ENCODE data around the gene AATK. TPM values are rescaled to one million over a fixed set of nuclear protein-coding genes. Genes with fewer than 3 reads are reported as not detected.

Gene AATK
- total and polyA plus RNA-seq, 2 of the 4 experiments (the other 2 are of a cell fraction): under 0.01 to 0.21 TPM

DNA sequence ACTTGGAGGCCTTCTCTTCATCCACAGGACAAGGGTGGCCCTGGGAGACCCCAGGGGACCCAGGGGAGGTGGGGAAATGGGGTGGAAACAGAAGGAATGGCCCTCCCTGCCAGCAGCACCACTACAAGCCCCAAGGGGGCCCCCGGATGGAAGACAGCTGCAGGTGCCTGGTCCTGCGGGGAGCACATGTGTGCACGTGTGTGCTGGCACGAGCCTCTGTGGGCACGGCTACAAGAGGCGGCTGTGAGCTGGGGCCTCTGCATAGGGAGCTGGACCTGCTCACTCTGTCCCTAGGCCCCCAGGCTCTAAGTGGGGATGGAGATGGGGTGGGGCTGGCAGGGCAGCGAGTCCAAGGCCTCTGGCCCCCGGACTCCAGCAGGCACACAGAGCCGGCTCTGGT is 13.2 kb upstream of the AATK start:
- DNase-seq: no peak
- Histone ChIP-seq H3K27ac (ENCODE audit: insufficient read depth, low read length) (no peak overlapping the region), H2BK15ac (ENCODE audit: low read depth, low read length) (no peak overlapping the region), H4K91ac (ENCODE audit: insufficient read depth, low read depth, low read length) (no peak overlapping the region), H3K9me3 (ENCODE audit: control insufficient read depth, insufficient read depth, low read length) (no peaks in the 10 kb centered on the region), H2BK5ac (ENCODE audit: low read depth, low read length, poor library complexity, severe bottlenecking) (no peak overlapping the region), H3K36me3 (ENCODE audit: control insufficient read depth, insufficient read depth, low read length) (no peaks in the 10 kb centered on the region), H3K27me3 (ENCODE audit: control insufficient read depth, insufficient read depth, low read length) (peaks cover 2% of the 10 kb centered on the region; the same call in 1 of the 2 replicates), H2BK120ac (ENCODE audit: low read depth, low read length) (no peak overlapping the region), H3K18ac (ENCODE audit: low read depth, low read length) (no peak overlapping the region), H3K4me2 (ENCODE audit: low read depth, low read length) (no peak overlapping the region), H2AFZ (replicated peaks; ENCODE audit: low read length, poor library complexity) (no peak overlapping the region), H2BK20ac (ENCODE audit: low read depth, low read length) (no peak overlapping the region), H3K9me1 (ENCODE audit: insufficient read depth, low read length) (no peaks in the 10 kb centered on the region), H4K8ac (ENCODE audit: low read depth in 2 of 2, low read length in 2 of 2) (no peak overlapping the region), H3K79me1 (ENCODE audit: low read depth in 1 of 2, low read length in 2 of 2) (no peaks in the 10 kb centered on the region), H3K4me3 (ENCODE audit: insufficient read depth, low read depth, low read length) (no peak overlapping the region), H4K20me1 (ENCODE audit: insufficient read depth, low read length) (no peaks in the 10 kb centered on the region), H3K14ac (replicated peaks; ENCODE audit: low read depth, low read length) (no peak overlapping the region), H3K4ac (ENCODE audit: low read depth, low read length) (no peak overlapping the region), H3K23ac (ENCODE audit: low read depth, low read length) (no peak overlapping the region), H3K56ac (ENCODE audit: extremely low read depth, insufficient read depth, low read length) (no peak overlapping the region), H4K5ac (ENCODE audit: low read depth, low read length) (no peak overlapping the region), H3K4me1 (ENCODE audit: control insufficient read depth, insufficient read depth, low read length) (no peaks in the 10 kb centered on the region), H2AK5ac (ENCODE audit: low read depth, low read length) (no peak overlapping the region), H2AK9ac (replicated peaks; ENCODE audit: low read depth, low read length, poor library complexity) (no peak overlapping the region), H3K9ac (ENCODE audit: low read depth, low read length) (no peak overlapping the region)
- no peak; the same call in 1 of the 2 replicates for ATAC-seq (ENCODE audit: low read depth)
- POLR2A ChIA-PET (ENCODE audit: unreplicated experiment): no interaction called here
- no TSS peak for BruUV-seq (replicated peaks)
- no peak for TF ChIP-seq RAD21 (IDR thresholded peaks at IDR 0.05; ENCODE audit: low read length)
- no peak for TF ChIP-seq SMC3 (IDR thresholded peaks at IDR 0.05; ENCODE audit: low read depth, low read length)
- TF ChIP-seq MAZ (IDR thresholded peaks at IDR 0.05; ENCODE audit: borderline replicate concordance, low read depth, low read length): no peak
- TF ChIP-seq CHD1 (IDR thresholded peaks at IDR 0.05; ENCODE audit: low read depth, low read length): no peak
- TF ChIP-seq, protein P1, sequence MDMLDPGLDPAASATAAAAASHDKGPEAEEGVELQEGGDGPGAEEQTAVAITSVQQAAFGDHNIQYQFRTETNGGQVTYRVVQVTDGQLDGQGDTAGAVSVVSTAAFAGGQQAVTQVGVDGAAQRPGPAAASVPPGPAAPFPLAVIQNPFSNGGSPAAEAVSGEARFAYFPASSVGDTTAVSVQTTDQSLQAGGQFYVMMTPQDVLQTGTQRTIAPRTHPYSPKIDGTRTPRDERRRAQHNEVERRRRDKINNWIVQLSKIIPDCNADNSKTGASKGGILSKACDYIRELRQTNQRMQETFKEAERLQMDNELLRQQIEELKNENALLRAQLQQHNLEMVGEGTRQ (IDR thresholded peaks at IDR 0.05; ENCODE audit: low read depth, low read length): no peak
- no peak for TF ChIP-seq MXI1 (IDR thresholded peaks at IDR 0.05; ENCODE audit: borderline replicate concordance, low read depth, low read length)
- no peak for TF ChIP-seq RCOR1 (IDR thresholded peaks at IDR 0.05; ENCODE audit: insufficient replicate concordance, low read length)
- no peak for TF ChIP-seq RFX5 (IDR thresholded peaks at IDR 0.05; ENCODE audit: low read depth, low read length)
- TF ChIP-seq MAFK (IDR thresholded peaks at IDR 0.05; ENCODE audit: low read depth, low read length): no peak
- TF ChIP-seq, protein P2, sequence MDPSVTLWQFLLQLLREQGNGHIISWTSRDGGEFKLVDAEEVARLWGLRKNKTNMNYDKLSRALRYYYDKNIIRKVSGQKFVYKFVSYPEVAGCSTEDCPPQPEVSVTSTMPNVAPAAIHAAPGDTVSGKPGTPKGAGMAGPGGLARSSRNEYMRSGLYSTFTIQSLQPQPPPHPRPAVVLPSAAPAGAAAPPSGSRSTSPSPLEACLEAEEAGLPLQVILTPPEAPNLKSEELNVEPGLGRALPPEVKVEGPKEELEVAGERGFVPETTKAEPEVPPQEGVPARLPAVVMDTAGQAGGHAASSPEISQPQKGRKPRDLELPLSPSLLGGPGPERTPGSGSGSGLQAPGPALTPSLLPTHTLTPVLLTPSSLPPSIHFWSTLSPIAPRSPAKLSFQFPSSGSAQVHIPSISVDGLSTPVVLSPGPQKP (IDR thresholded peaks at IDR 0.05; ENCODE audit: borderline replicate concordance, low read depth, low read length): no peak
- no peak for TF ChIP-seq BHLHE40 (IDR thresholded peaks at IDR 0.05; ENCODE audit: low read depth, low read length)
- TF ChIP-seq NFE2L2 (IDR thresholded peaks at IDR 0.05; ENCODE audit: low read depth, low read length): no peak
- TF ChIP-seq, protein P3, sequence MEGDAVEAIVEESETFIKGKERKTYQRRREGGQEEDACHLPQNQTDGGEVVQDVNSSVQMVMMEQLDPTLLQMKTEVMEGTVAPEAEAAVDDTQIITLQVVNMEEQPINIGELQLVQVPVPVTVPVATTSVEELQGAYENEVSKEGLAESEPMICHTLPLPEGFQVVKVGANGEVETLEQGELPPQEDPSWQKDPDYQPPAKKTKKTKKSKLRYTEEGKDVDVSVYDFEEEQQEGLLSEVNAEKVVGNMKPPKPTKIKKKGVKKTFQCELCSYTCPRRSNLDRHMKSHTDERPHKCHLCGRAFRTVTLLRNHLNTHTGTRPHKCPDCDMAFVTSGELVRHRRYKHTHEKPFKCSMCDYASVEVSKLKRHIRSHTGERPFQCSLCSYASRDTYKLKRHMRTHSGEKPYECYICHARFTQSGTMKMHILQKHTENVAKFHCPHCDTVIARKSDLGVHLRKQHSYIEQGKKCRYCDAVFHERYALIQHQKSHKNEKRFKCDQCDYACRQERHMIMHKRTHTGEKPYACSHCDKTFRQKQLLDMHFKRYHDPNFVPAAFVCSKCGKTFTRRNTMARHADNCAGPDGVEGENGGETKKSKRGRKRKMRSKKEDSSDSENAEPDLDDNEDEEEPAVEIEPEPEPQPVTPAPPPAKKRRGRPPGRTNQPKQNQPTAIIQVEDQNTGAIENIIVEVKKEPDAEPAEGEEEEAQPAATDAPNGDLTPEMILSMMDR (conservative IDR thresholded peaks at IDR 0.05; ENCODE audit: low read depth, low read length): no peak
- TF ChIP-seq FOS (IDR thresholded peaks at IDR 0.05; ENCODE audit: low read depth, low read length): no peak
- TF ChIP-seq CEBPB (IDR thresholded peaks at IDR 0.05; ENCODE audit: low read depth, low read length): no peak
- TF ChIP-seq POLR2A (IDR thresholded peaks at IDR 0.05; ENCODE audit: low read depth, low read length): no peak
- no CpG with 5 or more reads among the region's 9 CpGs for WGBS, 2 experiments (ENCODE audit: extremely low coverage in 2 of 2, insufficient read length in 1 of 2)
- in situ Hi-C loops (cut with MboI; ENCODE audit: low sequenced_read_pairs): no loop called here
- dilution Hi-C loops (cut with HindIII; ENCODE audit: low sequenced_read_pairs, unreplicated experiment): no loop called here
- CTCF ChIA-PET: no interaction called here
- intact Hi-C loops (cut with micrococcal nuclease): no loop called here

All from IMR-90 (cell line).